K562 (cell line): ENCODE results near the gene HCST.

Experiments
- ATF3 ChIP-seq, 2 experiments: fragments of 450-650 bp in 1 of 2; sonication (generic) in 1 of 2; formaldehyde crosslinking in 1 of 2; IDR thresholded peaks in 1 of 2; conservative IDR thresholded peaks in 1 of 2; 2 replicates each; pipeline versions ENCODE4 v1.6.1 to v1.8.1; 2016 to 2023; ENCODE audit warnings: mild to moderate bottlenecking in 2 of 2, moderate library complexity in 2 of 2, inconsistent platforms in 1 of 2, missing genetic modification reagents in 1 of 2
- CBX1 ChIP-seq: sonication (generic); IDR thresholded peaks from 2 replicates; pipeline ENCODE4 v1.6.1; 2016; ENCODE audit warnings: antibody characterized with exemption, low read depth, mild to moderate bottlenecking
- E2F8 ChIP-seq: fragments of 450-650 bp; IDR thresholded peaks from 2 replicates; pipeline ENCODE4 v1.7.1; 2018; ENCODE audit warnings: mild to moderate bottlenecking, low read depth; ENCODE audit not compliant: partially characterized antibody
- KLF6 ChIP-seq: fragments of 250-450 bp; sonication (Bioruptor Pico); IDR thresholded peaks from 2 replicates; pipeline ENCODE4 v1.4.0; 2020; ENCODE audit warnings: mild to moderate bottlenecking, moderate library complexity, borderline replicate concordance
- MTF1 ChIP-seq: fragments of 250-450 bp; sonication (Bioruptor Pico); IDR thresholded peaks from 2 replicates; pipeline ENCODE4 v1.9.0; 2021; ENCODE audit warnings: moderate library complexity, mild to moderate bottlenecking, inconsistent platforms, borderline replicate concordance
- NFIC ChIP-seq: fragments of 450-650 bp; IDR thresholded peaks from 2 replicates; pipeline ENCODE4 v1.6.1; 2017; ENCODE audit warnings: mild to moderate bottlenecking, inconsistent platforms
- REST ChIP-seq, 2 experiments: fragments of 450-650 bp; formaldehyde crosslinking in 1 of 2; IDR thresholded peaks; 2 replicates each; pipeline versions ENCODE4 v1.4.0 to v1.6.1; 2014 to 2020; ENCODE audit warnings: mild to moderate bottlenecking in 2 of 2, borderline replicate concordance in 1 of 2, low read depth in 1 of 2
- TAF1 ChIP-seq: IDR thresholded peaks from 2 replicates; pipeline ENCODE4 v1.6.1; 2011; ENCODE audit warnings: mild to moderate bottlenecking, low read length, moderate library complexity; ENCODE audit not compliant: insufficient read depth, control insufficient read depth, severe bottlenecking; ENCODE audit errors: extremely low read depth
- ZNF740 ChIP-seq, 3 experiments: fragments of 200-800 bp in 1 of 3; sonication (Bioruptor generic) in 1 of 3; sonication (generic) in 1 of 3; formaldehyde crosslinking in 1 of 3; IDR thresholded peaks; 2 replicates each; pipeline versions ENCODE4 v1.6.1 to v1.8.0; 2016 to 2022; ENCODE audit warnings: mild to moderate bottlenecking in 2 of 3, missing compliant biosample characterization in 2 of 3, missing genetic modification characterization in 2 of 3, missing genetic modification reagents in 1 of 3

- TF ChIP-seq REST (IDR thresholded peaks at IDR 0.05; ENCODE audit: borderline replicate concordance): no peak
- TF ChIP-seq REST (CRISPR knock-in tag; IDR thresholded peaks at IDR 0.05; ENCODE audit: low read depth): no peak
- TF ChIP-seq NFIC: no peak
- no peak for TF ChIP-seq MTF1 (CRISPR knock-in tag)
- TF ChIP-seq ATF3 (IDR thresholded peaks at IDR 0.05): no peak
- no peak for TF ChIP-seq ATF3 (CRISPR knock-in tag; conservative IDR thresholded peaks at IDR 0.05)
- no peak for TF ChIP-seq KLF6 (CRISPR knock-in tag)
- no peak for TF ChIP-seq E2F8
- no peak for TF ChIP-seq ZNF740 (CRISPR knock-in tag; IDR thresholded peaks at IDR 0.05)
- TF ChIP-seq ZNF740 (tag; IDR thresholded peaks at IDR 0.05): no peak
- TF ChIP-seq TAF1: no peak
- TF ChIP-seq CBX1: no peak
Observed at GRCh38 chr19:35879068-35879467, 23.3 kb upstream of the HCST start.
